ENCODE data around the gene RCAN3.
A peak's percentile ranks its signal among the peaks of the same experiment; 100 is the strongest.

Gene RCAN3

GRCh38 chr1:24501371-24502064 is 1.1 kb upstream of the RCAN3 start:
- Histone ChIP-seq H3K27ac (ENCODE audit: low read length) (no peak overlapping the region), H3K4me2 (ENCODE audit: insufficient read depth, low read length) (peak overlapping the region; percentile 97), H3K79me2 (ENCODE audit: insufficient read depth, low read length) (no peaks in the 10 kb centered on the region), H3K9me3 (ENCODE audit: insufficient read depth, low read length, severe bottlenecking) (no peaks in the 10 kb centered on the region), H3K27me3 (ENCODE audit: insufficient read depth, low read length, poor library complexity) (peaks cover 53% of the 10 kb centered on the region), H3K9ac (ENCODE audit: low read depth, low read length) (peak overlapping the region; percentile 58; the same call in 1 of the 2 replicates), H3K4me3 (ENCODE audit: low read depth in 1 of 2, low read length in 2 of 2) (peak overlapping the region; percentile 45 to 74; a peak in 2 of 4 replicates), H3K36me3 (ENCODE audit: insufficient read depth, low read length) (no peaks in the 10 kb centered on the region), H3K4me1 (ENCODE audit: insufficient read depth, low read length) (peaks cover 18% of the 10 kb centered on the region), H2AFZ (ENCODE audit: low read depth, low read length) (peak overlapping the region; percentile 80), H4K20me1 (ENCODE audit: insufficient read depth, low read length) (no peaks in the 10 kb centered on the region)
- DNase-seq: no peak
- no peak for TF ChIP-seq EZH2 (IDR thresholded peaks at IDR 0.05; ENCODE audit: borderline replicate concordance, low read depth, low read length, severe bottlenecking)
- TF ChIP-seq, protein P1, sequence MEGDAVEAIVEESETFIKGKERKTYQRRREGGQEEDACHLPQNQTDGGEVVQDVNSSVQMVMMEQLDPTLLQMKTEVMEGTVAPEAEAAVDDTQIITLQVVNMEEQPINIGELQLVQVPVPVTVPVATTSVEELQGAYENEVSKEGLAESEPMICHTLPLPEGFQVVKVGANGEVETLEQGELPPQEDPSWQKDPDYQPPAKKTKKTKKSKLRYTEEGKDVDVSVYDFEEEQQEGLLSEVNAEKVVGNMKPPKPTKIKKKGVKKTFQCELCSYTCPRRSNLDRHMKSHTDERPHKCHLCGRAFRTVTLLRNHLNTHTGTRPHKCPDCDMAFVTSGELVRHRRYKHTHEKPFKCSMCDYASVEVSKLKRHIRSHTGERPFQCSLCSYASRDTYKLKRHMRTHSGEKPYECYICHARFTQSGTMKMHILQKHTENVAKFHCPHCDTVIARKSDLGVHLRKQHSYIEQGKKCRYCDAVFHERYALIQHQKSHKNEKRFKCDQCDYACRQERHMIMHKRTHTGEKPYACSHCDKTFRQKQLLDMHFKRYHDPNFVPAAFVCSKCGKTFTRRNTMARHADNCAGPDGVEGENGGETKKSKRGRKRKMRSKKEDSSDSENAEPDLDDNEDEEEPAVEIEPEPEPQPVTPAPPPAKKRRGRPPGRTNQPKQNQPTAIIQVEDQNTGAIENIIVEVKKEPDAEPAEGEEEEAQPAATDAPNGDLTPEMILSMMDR (IDR thresholded peaks at IDR 0.05; ENCODE audit: borderline replicate concordance, extremely low read depth, low read length, poor library complexity, severe bottlenecking): no peak
- ATAC-seq (ENCODE audit: insufficient read depth, low read depth): no peak

DNA sequence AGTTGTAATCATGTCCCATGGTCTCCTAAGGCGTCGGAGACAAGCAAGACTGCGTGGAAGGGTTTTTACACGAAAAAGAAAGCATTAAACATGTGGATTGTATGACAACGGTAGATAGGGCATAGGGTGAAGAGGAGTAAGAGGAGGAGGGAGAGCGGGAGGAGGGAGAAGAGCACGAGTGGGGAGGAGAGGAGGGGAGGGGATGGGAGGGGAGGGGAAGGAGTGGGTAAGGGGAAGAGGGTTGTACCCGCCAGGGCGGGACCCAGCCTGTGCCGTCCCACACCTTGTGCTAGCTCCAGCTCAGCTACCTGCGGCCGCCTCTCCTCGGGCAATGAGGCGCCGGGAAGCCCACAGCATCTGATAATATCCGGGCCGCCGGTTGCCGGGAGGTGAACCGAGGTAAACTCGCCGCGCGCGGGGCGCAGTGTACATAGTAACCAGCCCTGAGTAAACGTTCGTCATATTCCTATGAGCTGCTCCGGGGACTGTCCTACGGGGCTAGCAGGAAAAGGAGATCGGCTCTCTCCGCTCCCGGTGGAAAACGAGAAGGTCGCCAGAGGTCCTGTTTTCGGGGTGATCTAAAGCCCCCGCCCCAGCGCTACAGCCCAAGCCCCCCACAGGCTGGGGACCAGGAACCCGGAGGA is 449 bp upstream of the RCAN3 start:
- Histone ChIP-seq H4K20me1 (ENCODE audit: insufficient read depth, low read length) (no peaks in the 10 kb centered on the region), H3K4me2 (ENCODE audit: insufficient read depth, low read length) (peak overlapping the region; percentile 97), H3K27me3 (ENCODE audit: insufficient read depth, low read length, poor library complexity) (peaks cover 57% of the 10 kb centered on the region), H3K9ac (ENCODE audit: low read depth, low read length) (peak overlapping the region; percentile 58), H3K79me2 (ENCODE audit: insufficient read depth, low read length) (no peaks in the 10 kb centered on the region), H3K4me3 (ENCODE audit: low read depth in 1 of 2, low read length in 2 of 2) (peak overlapping the region; percentile 45 to 74; a peak in 3 of 4 replicates), H3K27ac (ENCODE audit: low read length) (no peak overlapping the region; the same call in 1 of the 2 replicates), H3K36me3 (ENCODE audit: insufficient read depth, low read length) (no peaks in the 10 kb centered on the region), H2AFZ (ENCODE audit: low read depth, low read length) (peak overlapping the region; percentile 80), H3K9me3 (ENCODE audit: insufficient read depth, low read length, severe bottlenecking) (no peaks in the 10 kb centered on the region), H3K4me1 (ENCODE audit: insufficient read depth, low read length) (peaks cover 18% of the 10 kb centered on the region)
- TF ChIP-seq, protein P1 (IDR thresholded peaks at IDR 0.05; ENCODE audit: borderline replicate concordance, extremely low read depth, low read length, poor library complexity, severe bottlenecking): no peak
- peak; percentile 87 for TF ChIP-seq EZH2 (IDR thresholded peaks at IDR 0.05; ENCODE audit: borderline replicate concordance, low read depth, low read length, severe bottlenecking)
- ATAC-seq (ENCODE audit: insufficient read depth, low read depth) (peak; percentile 51), DNase-seq (peak; percentile 36)

GRCh38 chr1:24503059-24503751 is 569 bp downstream of the RCAN3 start:
- Histone ChIP-seq H2AFZ (ENCODE audit: low read depth, low read length) (0 out of 2 replicates have a peak overlapping the region, but pooled peaks have one; percentile 47), H3K9me3 (ENCODE audit: insufficient read depth, low read length, severe bottlenecking) (no peaks in the 10 kb centered on the region), H3K36me3 (ENCODE audit: insufficient read depth, low read length) (no peaks in the 10 kb centered on the region), H3K27me3 (ENCODE audit: insufficient read depth, low read length, poor library complexity) (peaks cover 53% of the 10 kb centered on the region), H3K27ac (ENCODE audit: low read length) (no peak overlapping the region), H3K4me1 (ENCODE audit: insufficient read depth, low read length) (peaks cover 18% of the 10 kb centered on the region), H4K20me1 (ENCODE audit: insufficient read depth, low read length) (no peaks in the 10 kb centered on the region), H3K9ac (ENCODE audit: low read depth, low read length) (peak overlapping the region; percentile 58; the same call in 1 of the 2 replicates), H3K4me2 (ENCODE audit: insufficient read depth, low read length) (peak overlapping the region; percentile 97), H3K79me2 (ENCODE audit: insufficient read depth, low read length) (no peaks in the 10 kb centered on the region), H3K4me3 (ENCODE audit: low read depth in 1 of 2, low read length in 2 of 2) (peak overlapping the region in 1 of 2 experiments; percentile 74; a peak in 2 of 4 replicates)
- peak; percentile 94 for TF ChIP-seq EZH2 (IDR thresholded peaks at IDR 0.05; ENCODE audit: borderline replicate concordance, low read depth, low read length, severe bottlenecking)
- TF ChIP-seq, protein P1 (IDR thresholded peaks at IDR 0.05; ENCODE audit: borderline replicate concordance, extremely low read depth, low read length, poor library complexity, severe bottlenecking): no peak
- no peak for DNase-seq
- ATAC-seq (ENCODE audit: insufficient read depth, low read depth): no peak

Measured in DND-41 (cell line).